Neuronal stem cell (in vitro differentiated cells): ENCODE results near the gene RAVER1.

Experiments used
- DNase-seq: peaks from one replicate; pipeline ENCODE4 v3.0.0-alpha.2; 2013; ENCODE audit warnings: low spot score
- H2AFZ ChIP-seq: one replicate; pipeline ENCODE4 v1.6.1; 2013; ENCODE audit warnings: mild to moderate bottlenecking, low read length, inconsistent platforms
- H2AK5ac ChIP-seq: 2 replicates; pipeline ENCODE4 v1.6.1; 2013; ENCODE audit warnings: low read depth, mild to moderate bottlenecking, inconsistent platforms, low read length, moderate library complexity, mixed read lengths
- H2BK120ac ChIP-seq: 2 replicates; pipeline ENCODE4 v1.6.1; 2013; ENCODE audit warnings: low read depth, mild to moderate bottlenecking, inconsistent platforms, low read length, moderate library complexity, mixed read lengths
- H2BK12ac ChIP-seq: one replicate; pipeline ENCODE4 v1.6.1; 2013; ENCODE audit warnings: low read length, inconsistent platforms
- H2BK15ac ChIP-seq: 2 replicates; pipeline ENCODE4 v1.6.1; 2013; ENCODE audit warnings: mild to moderate bottlenecking, low read length, inconsistent platforms, mixed read lengths
- H2BK5ac ChIP-seq: one replicate; pipeline ENCODE4 v1.6.1; 2013; ENCODE audit warnings: inconsistent platforms, mild to moderate bottlenecking, low read length, moderate library complexity
- H3K14ac ChIP-seq: one replicate; pipeline ENCODE4 v1.6.1; 2013; ENCODE audit warnings: low read length, inconsistent platforms
- H3K18ac ChIP-seq: 2 replicates; pipeline ENCODE4 v1.6.1; 2013; ENCODE audit warnings: low read length, inconsistent platforms
- H3K23ac ChIP-seq: 2 replicates; pipeline ENCODE4 v1.6.1; 2013; ENCODE audit warnings: low read depth, mild to moderate bottlenecking, mixed read lengths, low read length, inconsistent platforms; ENCODE audit not compliant: poor library complexity
- H3K27ac ChIP-seq: replicated peaks from 3 replicates; pipeline ENCODE4 v1.5.1; 2013; ENCODE audit warnings: low read length, inconsistent platforms
- H3K27me3 ChIP-seq, 3 experiments: 2 replicates each; pipeline ENCODE4 v1.6.1; 2013; ENCODE audit warnings: low read length in 3 of 3, mild to moderate bottlenecking in 2 of 3, inconsistent platforms in 1 of 3, low read depth in 1 of 3, mixed read lengths in 1 of 3, moderate library complexity in 1 of 3; ENCODE audit not compliant: control insufficient read depth in 3 of 3, insufficient read depth in 3 of 3
- H3K36me3 ChIP-seq, 2 donors: replicated peaks in 1 of 2; 2 replicates each; pipeline ENCODE4 v1.6.1; 2013; ENCODE audit warnings: low read length in 2 of 2; ENCODE audit not compliant: control insufficient read depth in 2 of 2, insufficient read depth in 2 of 2
- H3K4ac ChIP-seq: 2 replicates; pipeline ENCODE4 v1.6.1; 2013; ENCODE audit warnings: inconsistent platforms, mild to moderate bottlenecking, low read length, moderate library complexity
- H3K4me1 ChIP-seq, 2 donors: 1 replicate in 1 of 2; 2 replicates in 1 of 2; pipeline ENCODE4 v1.6.1; 2013; ENCODE audit warnings: low read length in 2 of 2, low read depth in 1 of 2; ENCODE audit not compliant: control insufficient read depth in 2 of 2, insufficient read depth in 1 of 2
- H3K4me2 ChIP-seq: one replicate; pipeline ENCODE4 v1.6.1; 2013; ENCODE audit warnings: mild to moderate bottlenecking, low read length, inconsistent platforms; ENCODE audit not compliant: insufficient read depth, poor library complexity, severe bottlenecking
- H3K4me3 ChIP-seq, 2 donors: 2 replicates each; pipeline ENCODE4 v1.5.1; 2013; ENCODE audit warnings: low read length in 2 of 2, mild to moderate bottlenecking in 2 of 2, inconsistent platforms in 1 of 2, moderate library complexity in 1 of 2
- H3K79me1 ChIP-seq: one replicate; pipeline ENCODE4 v1.6.1; 2013; ENCODE audit warnings: low read depth, mild to moderate bottlenecking, inconsistent platforms, low read length, moderate library complexity
- H3K9ac ChIP-seq: one replicate; pipeline ENCODE4 v1.6.1; 2013; ENCODE audit warnings: mild to moderate bottlenecking, low read depth, low read length, inconsistent platforms; ENCODE audit not compliant: poor library complexity
- H3K9me3 ChIP-seq, 2 donors: replicated peaks in 1 of 2; 2 replicates each; pipeline versions ENCODE3 to v1.6.1; 2013; ENCODE audit warnings: low read length in 2 of 2, mild to moderate bottlenecking in 2 of 2, inconsistent platforms in 1 of 2, low read depth in 1 of 2, mixed read lengths in 1 of 2, moderate library complexity in 1 of 2; ENCODE audit not compliant: control insufficient read depth in 2 of 2, insufficient read depth in 1 of 2
- H4K8ac ChIP-seq: one replicate; pipeline ENCODE4 v1.6.1; 2013; ENCODE audit warnings: low read depth, mild to moderate bottlenecking, inconsistent platforms, low read length, moderate library complexity
- H4K91ac ChIP-seq: one replicate; pipeline ENCODE4 v1.6.1; 2013; ENCODE audit warnings: low read length, low read depth, mild to moderate bottlenecking, inconsistent platforms; ENCODE audit not compliant: poor library complexity
- WGBS, 2 donors: extraction: QIAGEN DNeasy Blood & Tissue Kit; methylation state at CpG; one replicate each; pipeline ENCODE4 v1.1.7; 2013; ENCODE audit warnings: missing lambda C conversion rate in 2 of 2, mixed read lengths in 1 of 2; ENCODE audit not compliant: insufficient read length in 2 of 2, insufficient replicate concordance in 1 of 2; ENCODE audit errors: extremely low coverage in 2 of 2; 5-methylcytosine and 5-hydroxymethylcytosine counted together

RAVER1 gene

DNA sequence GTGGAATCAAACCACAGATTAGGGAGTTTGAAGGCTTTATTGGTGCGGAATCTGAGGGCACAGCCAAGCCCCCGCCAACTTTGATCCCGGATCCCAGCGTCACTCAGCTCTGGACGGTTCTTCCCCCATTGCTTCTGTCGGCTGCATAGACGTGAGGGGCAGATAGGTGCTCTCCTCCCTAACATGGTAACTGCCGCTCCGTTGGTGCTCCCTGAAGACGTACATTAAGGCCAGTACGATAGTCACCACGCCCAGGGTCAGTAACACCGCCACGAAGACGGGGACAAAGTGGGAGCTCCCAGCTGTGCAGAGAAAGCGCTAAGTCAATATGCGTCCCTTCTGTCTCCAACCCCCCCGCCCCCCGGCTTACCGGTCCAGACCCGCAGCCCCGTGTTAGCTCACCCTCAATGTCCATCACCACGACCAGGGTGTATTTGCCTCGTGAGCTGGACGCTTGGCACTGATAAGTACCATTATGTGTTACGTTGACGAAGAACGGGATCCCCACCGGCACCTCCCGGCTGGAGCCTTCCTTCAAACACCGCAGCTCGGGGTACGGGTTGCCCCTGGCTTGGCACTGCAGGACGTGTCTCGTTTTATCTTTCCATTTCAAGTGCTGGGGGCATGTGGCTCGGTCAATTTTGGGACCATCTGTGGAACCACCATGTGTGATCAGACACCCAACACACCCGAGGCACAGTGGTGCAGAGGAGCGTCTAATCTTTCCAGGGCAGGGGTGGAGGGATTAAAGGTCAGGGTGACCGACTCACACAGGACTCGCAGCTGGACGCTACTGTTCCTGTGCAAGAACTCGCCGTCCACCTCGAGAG lies 644 bp upstream of the RAVER1 start:
- peaks cover 12 to 16% of the 10 kb centered on the region in 2 donors for H3K4me1 ChIP-seq
- no peaks in the 10 kb centered on the region for H3K9me3 ChIP-seq
- H3K4me3 ChIP-seq: peak overlapping the region; percentile 76 to 82
- H3K79me1 ChIP-seq: peaks cover 21% of the 10 kb centered on the region
- H4K8ac ChIP-seq: no peak overlapping the region
- peak overlapping the region; percentile 88 for H3K9ac ChIP-seq
- H3K27ac ChIP-seq: no peak overlapping the region
- H4K91ac ChIP-seq: no peak overlapping the region
- no peak overlapping the region for H2BK12ac ChIP-seq
- peak overlapping the region; percentile 85 for H2AFZ ChIP-seq
- no peak for DNase-seq
- peak overlapping the region; percentile 83 for H2BK15ac ChIP-seq
- peak overlapping the region; percentile 44 for H2BK5ac ChIP-seq
- H3K23ac ChIP-seq: peak overlapping the region; percentile 93
- peak overlapping the region; percentile 98 for H3K4ac ChIP-seq
- H2AK5ac ChIP-seq: peak overlapping the region; percentile 77
- peak overlapping the region; percentile 94 for H3K14ac ChIP-seq
- H3K18ac ChIP-seq: peak overlapping the region; percentile 89
- H2BK120ac ChIP-seq: peak overlapping the region; percentile 82
- no CpG with 5 or more reads among the region's 44 CpGs for WGBS, 2 donors
- H3K36me3 ChIP-seq: peaks cover 19 to 31% of the 10 kb centered on the region in 2 donors
- peak overlapping the region; percentile 89 for H3K4me2 ChIP-seq
- H3K27me3 ChIP-seq: peaks cover 0 to 4% (median 0%) of the 10 kb centered on the region in 3 experiments

GRCh38 chr19:10332158-10332964 lies 968 bp downstream of the RAVER1 start:
- H3K4me1 ChIP-seq: peaks cover 12 to 16% of the 10 kb centered on the region in 2 donors
- no peaks in the 10 kb centered on the region for H3K9me3 ChIP-seq
- H3K4me3 ChIP-seq: peak overlapping the region; percentile 76 to 88
- peak overlapping the region; percentile 85 for H2AFZ ChIP-seq
- peak overlapping the region; percentile 81 for H3K4me2 ChIP-seq
- H3K36me3 ChIP-seq: peaks cover 34 to 47% of the 10 kb centered on the region in 2 donors
- peak overlapping the region; percentile 61 for H2AK5ac ChIP-seq
- WGBS, 2 donors: no CpG with 5 or more reads among the region's 18 CpGs
- no peak overlapping the region for H2BK120ac ChIP-seq
- H3K23ac ChIP-seq: peak overlapping the region; percentile 43
- no peak overlapping the region for H4K91ac ChIP-seq
- H2BK12ac ChIP-seq: no peak overlapping the region
- H4K8ac ChIP-seq: no peak overlapping the region
- H3K27me3 ChIP-seq: peaks cover 0 to 4% (median 0%) of the 10 kb centered on the region in 3 experiments
- H3K4ac ChIP-seq: no peak overlapping the region
- DNase-seq: no peak
- peak overlapping the region; percentile 91 for H3K9ac ChIP-seq
- H2BK15ac ChIP-seq: no peak overlapping the region
- H2BK5ac ChIP-seq: peak overlapping the region; percentile 72
- no peak overlapping the region for H3K27ac ChIP-seq
- peak overlapping the region; percentile 98 for H3K18ac ChIP-seq
- no peak overlapping the region for H3K14ac ChIP-seq
- H3K79me1 ChIP-seq: peaks cover 28% of the 10 kb centered on the region

DNA sequence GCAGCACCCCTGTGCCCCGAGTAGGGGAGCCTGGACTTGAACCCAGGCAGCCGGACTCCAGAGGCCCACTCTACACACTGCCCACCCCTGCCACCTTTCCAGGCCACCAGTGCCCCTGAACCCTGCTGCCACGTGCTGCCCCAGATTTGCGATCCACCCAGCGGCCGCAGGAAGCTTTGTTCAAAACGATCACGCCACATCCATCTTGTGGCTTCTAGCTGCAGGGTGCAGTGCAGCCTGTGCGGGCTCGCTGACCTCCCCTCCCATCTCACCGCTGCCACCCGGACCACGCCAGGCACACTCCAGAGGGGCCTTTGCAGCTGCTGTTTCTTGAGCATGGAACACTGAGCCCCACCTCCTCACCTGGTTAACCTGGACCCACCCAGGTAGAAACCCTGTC lies 3.8 kb downstream of the RAVER1 start:
- peaks cover 53 to 73% of the 10 kb centered on the region in 2 donors for H3K36me3 ChIP-seq
- no peak overlapping the region for H3K4me2 ChIP-seq
- H4K91ac ChIP-seq: no peak overlapping the region
- no peak overlapping the region for H2BK12ac ChIP-seq
- no peak overlapping the region for H3K23ac ChIP-seq
- H3K27ac ChIP-seq: no peak overlapping the region
- H4K8ac ChIP-seq: no peak overlapping the region
- no peaks in the 10 kb centered on the region for H3K9me3 ChIP-seq
- H2AK5ac ChIP-seq: no peak overlapping the region
- H3K27me3 ChIP-seq: peaks cover 0 to 4% (median 0%) of the 10 kb centered on the region in 3 experiments
- no peak overlapping the region for H3K18ac ChIP-seq
- DNase-seq: no peak
- no peak overlapping the region for H2BK120ac ChIP-seq
- no peak overlapping the region for H3K9ac ChIP-seq
- peaks cover 29% of the 10 kb centered on the region for H3K79me1 ChIP-seq
- no peak overlapping the region for H3K14ac ChIP-seq
- no peak overlapping the region for H2BK15ac ChIP-seq
- WGBS, 2 donors: no CpG with 5 or more reads among the region's 13 CpGs
- no peak overlapping the region for H3K4me3 ChIP-seq
- no peak overlapping the region for H2BK5ac ChIP-seq
- no peak overlapping the region for H3K4ac ChIP-seq
- H3K4me1 ChIP-seq: peaks cover 12 to 13% of the 10 kb centered on the region in 2 donors
- H2AFZ ChIP-seq: no peak overlapping the region
